Right lobe of liver (tissue), 4 donors: ENCODE results near the gene UHMK1.

ENCODE experiments used
- CTCF ChIP-seq, 4 donors: fragments of 200-600 bp in 3 of 4; fragments of 450-650 bp in 1 of 4; IDR thresholded peaks; one replicate each; pipeline versions ENCODE4 v1.5.1 to v1.8.0; 2016 to 2022; ENCODE audit warnings: antibody characterized with exemption in 4 of 4, mild to moderate bottlenecking in 2 of 4
- POLR2A ChIP-seq: fragments of 450-650 bp; IDR thresholded peaks from one replicate; pipeline ENCODE4 v1.6.1; 2017; ENCODE audit warnings: antibody characterized with exemption, mild to moderate bottlenecking
- donor health status: DM: no; HTN: no; CAD: no.
- donor health status: DM: no; HTN: no; CAD: no.
- donor health status: DM: no; HTN: yes; CAD: no.

- TF ChIP-seq CTCF (IDR thresholded peaks at IDR 0.05) (no peak), POLR2A (no peak)
Observed at GRCh38 chr1:162568802-162569201, 71.2 kb downstream of the UHMK1 start.
